Neural cell (in vitro differentiated cells): ENCODE measurements around the gene CLK3.
"Not testable (repeated sequence)": the region's sequence is repeated elsewhere in the genome, so short reads cannot be mapped to it uniquely, and the experiment has no call there.

ENCODE experiments used
- CTCF ChIP-seq: fragments of 450-650 bp; IDR thresholded peaks from 2 replicates; pipeline ENCODE4 v1.5.1; 2014; ENCODE audit warnings: antibody characterized with exemption, mild to moderate bottlenecking, moderate library complexity; ENCODE audit not compliant: poor library complexity, severe bottlenecking
- EP300 ChIP-seq: fragments of 450-650 bp; conservative IDR thresholded peaks from 2 replicates; pipeline ENCODE4 v1.6.1; 2014; ENCODE audit warnings: antibody characterized with exemption, mild to moderate bottlenecking, moderate library complexity; ENCODE audit not compliant: poor library complexity, severe bottlenecking
- EZH2 ChIP-seq: fragments of 200-600, 300-800 bp; shearing (Covaris generic), sonication (generic); IDR thresholded peaks from 2 replicates; pipeline ENCODE4 v1.6.1; 2014; ENCODE audit warnings: antibody characterized with exemption, low read length, borderline replicate concordance, mild to moderate bottlenecking; ENCODE audit not compliant: insufficient read depth, poor library complexity, severe bottlenecking
- RAD21 ChIP-seq: fragments of 450-650 bp; conservative IDR thresholded peaks from 2 replicates; pipeline ENCODE4 v1.6.1; 2014; ENCODE audit warnings: antibody characterized with exemption, mild to moderate bottlenecking, moderate library complexity
- REST ChIP-seq: IDR thresholded peaks from 2 replicates; pipeline ENCODE4 v1.6.1; 2012; ENCODE audit warnings: borderline replicate concordance
- SMC3 ChIP-seq: fragments of 450-650 bp; conservative IDR thresholded peaks from 2 replicates; pipeline ENCODE4 v1.6.1; 2014; ENCODE audit warnings: antibody characterized with exemption, mild to moderate bottlenecking, moderate library complexity; ENCODE audit not compliant: poor library complexity

GRCh38 chr15:74629696-74630095 is 14.1 kb downstream of the CLK3 start:
- TF ChIP-seq EP300, CTCF, SMC3, REST, RAD21, EZH2: not testable (repeated sequence)
